ENCODE results near the gene EDEM3. TPM values are rescaled to one million over a fixed set of nuclear protein-coding genes. Genes with fewer than 3 reads are reported as not detected.
"Not testable (repeated sequence)": the region's sequence is repeated elsewhere in the genome, so short reads cannot be mapped to it uniquely, and the experiment has no call there.

Gene EDEM3
- total RNA-seq, 2 experiments from 2014 or later: 39.3 to 42.9 TPM

DNA sequence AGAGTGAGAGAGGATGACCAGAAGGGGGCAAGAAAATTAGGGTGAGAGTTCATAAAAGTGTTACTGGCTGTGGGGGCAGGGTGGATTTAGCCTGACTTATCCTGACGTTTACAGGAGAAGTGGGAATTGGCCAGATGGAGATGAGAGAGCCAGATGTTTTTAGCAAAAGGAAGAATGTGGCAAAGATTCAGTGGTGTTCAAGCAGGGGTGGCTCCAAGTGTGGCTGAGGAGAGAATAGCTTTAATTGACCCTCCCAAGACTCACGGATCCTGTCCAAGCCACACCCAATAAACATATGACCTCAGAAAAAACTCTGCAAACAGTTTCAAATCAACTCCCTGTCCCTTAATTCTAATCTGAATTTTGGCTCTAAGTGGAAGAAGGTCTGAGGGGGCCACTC is 35.2 kb upstream of the EDEM3 start:
- ChIA-PET CTCF (interaction anchor here (1.6 kb wide), 1 partner anchor 15 kb away, joined by 5 read pairs; no protein-coding TSS in a partner anchor), POLR2A (no interaction called here)
- peaks cover 2% of the 10 kb centered on the region for H3K9me3 Mint-ChIP-seq
- H3K36me3 Mint-ChIP-seq (ENCODE audit: low read depth): peaks cover 48% of the 10 kb centered on the region
- peaks cover 36% of the 10 kb centered on the region for H3K4me1 Mint-ChIP-seq
- H3K27me3 Mint-ChIP-seq: no peaks in the 10 kb centered on the region
- no peak overlapping the region for H3K27ac Mint-ChIP-seq
- DNase-seq: no peak
- no peak overlapping the region for H3K4me3 Mint-ChIP-seq

GRCh38 chr1:184788970-184789369 is 34.3 kb upstream of the EDEM3 start:
- DNase-seq: no peak
- ChIA-PET CTCF (interaction anchor here (0.7 to 1.6 kb wide), 4 partner anchors 16 to 196 kb away, joined by 3 to 5 read pairs (median 4); no protein-coding TSS in a partner anchor), POLR2A (interaction anchor here (0.8 kb wide), 1 partner anchor 33 kb away, joined by 3 read pairs; no protein-coding TSS in a partner anchor)
- no peaks in the 10 kb centered on the region for H3K27me3 Mint-ChIP-seq
- peaks cover 51% of the 10 kb centered on the region for H3K36me3 Mint-ChIP-seq (ENCODE audit: low read depth)
- peaks cover 28% of the 10 kb centered on the region for H3K4me1 Mint-ChIP-seq
- H3K27ac Mint-ChIP-seq: no peak overlapping the region
- H3K4me3 Mint-ChIP-seq: no peak overlapping the region
- peaks cover 10% of the 10 kb centered on the region for H3K9me3 Mint-ChIP-seq

DNA sequence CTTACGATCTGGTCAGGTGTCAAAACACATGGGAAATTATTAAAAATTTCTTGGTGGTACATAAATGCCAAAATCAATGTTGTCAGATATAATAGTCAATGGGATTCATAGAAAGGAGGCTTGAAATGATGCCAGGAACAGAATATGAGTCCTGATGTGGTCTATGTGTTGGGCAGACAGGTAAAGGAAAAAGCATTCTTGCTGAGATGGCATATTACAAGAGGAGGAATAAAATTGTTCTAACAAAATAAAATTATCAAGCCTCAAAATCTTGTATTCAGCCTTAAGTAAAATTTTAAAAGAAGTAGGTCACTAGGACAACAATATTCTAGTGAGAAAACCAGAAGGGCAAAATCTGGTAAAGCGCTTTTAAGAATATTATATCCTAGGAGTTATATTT is 30.9 kb upstream of the EDEM3 start:
- CTCF ChIA-PET: no interaction called here
- H3K4me1 Mint-ChIP-seq: peaks cover 9% of the 10 kb centered on the region
- peaks cover 20% of the 10 kb centered on the region for H3K9me3 Mint-ChIP-seq
- peaks cover 62% of the 10 kb centered on the region for H3K36me3 Mint-ChIP-seq (ENCODE audit: low read depth)
- DNase-seq: no peak
- no peak overlapping the region for H3K27ac Mint-ChIP-seq
- POLR2A ChIA-PET: no interaction called here
- H3K4me3 Mint-ChIP-seq: no peak overlapping the region
- H3K27me3 Mint-ChIP-seq: no peaks in the 10 kb centered on the region

DNA sequence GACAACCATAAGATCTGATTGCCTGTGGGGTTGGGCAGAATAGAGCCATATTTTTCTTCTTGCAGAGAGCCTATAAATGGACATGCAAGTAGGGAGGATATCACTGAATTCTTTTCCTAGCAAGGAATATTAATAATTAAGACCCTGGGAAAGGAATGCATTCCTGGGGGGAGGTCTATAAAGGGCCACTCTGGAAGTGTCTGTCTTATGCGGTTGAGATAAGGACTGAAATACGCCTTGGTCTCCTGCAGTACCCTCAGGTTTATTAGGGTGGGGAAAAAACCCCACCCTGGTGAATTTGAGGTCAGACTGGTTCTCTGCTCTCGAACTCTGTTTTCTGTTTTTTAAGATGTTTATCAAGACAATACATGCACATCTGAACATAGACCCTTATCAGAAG is 29.1 kb upstream of the EDEM3 start:
- Mint-ChIP-seq H3K9me3 (peaks cover 20% of the 10 kb centered on the region), H3K36me3 (ENCODE audit: low read depth) (peaks cover 52% of the 10 kb centered on the region)
- H3K27ac Mint-ChIP-seq, H3K4me1 Mint-ChIP-seq, POLR2A ChIA-PET, DNase-seq, H3K27me3 Mint-ChIP-seq, H3K4me3 Mint-ChIP-seq: not testable (repeated sequence)
- CTCF ChIA-PET: interaction anchor here (1.6 kb wide), 1 partner anchor 199 kb away, joined by 4 read pairs; no protein-coding TSS in a partner anchor

DNA sequence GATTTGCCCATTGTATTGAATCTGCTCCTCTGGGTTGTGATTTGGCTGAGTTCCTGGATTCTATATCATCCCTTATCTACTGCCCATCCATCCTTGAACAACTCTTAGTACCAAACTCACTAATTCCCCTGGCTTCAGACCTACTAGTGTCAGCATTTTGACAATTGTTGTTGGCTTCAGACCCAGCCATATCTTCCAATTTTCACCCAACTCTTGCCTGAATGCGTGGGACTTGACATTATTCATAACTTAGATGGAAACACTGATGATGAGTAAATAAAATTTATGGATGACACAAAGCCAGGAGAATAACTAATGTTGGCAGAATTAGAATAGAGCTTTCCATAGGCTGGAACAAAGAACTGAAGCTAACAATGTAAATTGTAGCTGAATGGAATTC is 27.3 kb upstream of the EDEM3 start:
- ChIA-PET POLR2A (no interaction called here), CTCF (no interaction called here)
- H3K9me3 Mint-ChIP-seq: peaks cover 20% of the 10 kb centered on the region
- peaks cover 41% of the 10 kb centered on the region for H3K36me3 Mint-ChIP-seq (ENCODE audit: low read depth)
- H3K4me1 Mint-ChIP-seq: peaks cover 6% of the 10 kb centered on the region
- DNase-seq: no peak
- H3K27me3 Mint-ChIP-seq: no peaks in the 10 kb centered on the region
- H3K27ac Mint-ChIP-seq: no peak overlapping the region
- no peak overlapping the region for H3K4me3 Mint-ChIP-seq

- Mint-ChIP-seq H3K4me1 (no peaks in the 10 kb centered on the region), H3K4me3 (no peak overlapping the region), H3K9me3 (no peaks in the 10 kb centered on the region), H3K27me3 (no peaks in the 10 kb centered on the region), H3K36me3 (ENCODE audit: low read depth) (no peaks in the 10 kb centered on the region), H3K27ac (no peak overlapping the region)
- POLR2A ChIA-PET: no interaction called here
- CTCF ChIA-PET: interaction anchor here (1.0 kb wide), 1 partner anchor 29 kb away, joined by 3 read pairs; no protein-coding TSS in a partner anchor
- DNase-seq: no peak
Observed at GRCh38 chr1:184775885-184776284, 21.2 kb upstream of the EDEM3 start.

- H3K36me3 Mint-ChIP-seq (ENCODE audit: low read depth): no peaks in the 10 kb centered on the region
- DNase-seq: no peak
- no peaks in the 10 kb centered on the region for H3K27me3 Mint-ChIP-seq
- no peaks in the 10 kb centered on the region for H3K9me3 Mint-ChIP-seq
- H3K27ac Mint-ChIP-seq: no peak overlapping the region
- H3K4me1 Mint-ChIP-seq: no peaks in the 10 kb centered on the region
- no peak overlapping the region for H3K4me3 Mint-ChIP-seq
- ChIA-PET POLR2A (interaction anchor here (0.7 kb wide), 1 partner anchor 448 kb away, joined by 3 read pairs; no protein-coding TSS in a partner anchor), CTCF (no interaction called here)
Observed at GRCh38 chr1:184775329-184775728, 20.7 kb upstream of the EDEM3 start.

DNA sequence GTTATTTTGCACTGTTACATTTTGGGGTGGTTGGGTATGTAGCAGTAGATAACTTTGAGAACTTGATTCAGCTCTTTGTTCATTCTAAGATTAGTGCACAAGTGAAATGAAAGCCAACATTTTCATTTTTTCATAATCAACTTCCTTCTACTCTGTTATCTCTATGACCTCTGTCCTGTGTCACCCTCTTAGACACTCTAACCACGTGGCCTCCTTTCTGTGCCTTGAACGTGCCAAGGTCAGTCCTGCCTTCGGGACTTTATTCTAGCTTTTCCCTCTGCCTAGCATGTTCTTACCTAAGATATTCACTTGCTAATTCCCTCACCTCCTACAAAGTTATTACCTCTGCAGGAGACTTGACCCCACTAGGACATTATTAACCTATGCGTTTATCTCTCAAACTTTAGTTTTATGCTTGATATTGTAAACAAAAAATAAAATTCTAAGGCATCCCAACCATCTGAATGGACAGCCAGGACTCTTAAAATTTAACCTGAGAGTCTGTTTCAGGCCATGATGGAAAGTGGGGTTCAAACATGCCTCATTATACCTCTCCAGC is 19.2 kb upstream of the EDEM3 start:
- Mint-ChIP-seq H3K4me3 (no peak overlapping the region), H3K27me3 (peaks cover 4% of the 10 kb centered on the region), H3K36me3 (ENCODE audit: low read depth) (no peaks in the 10 kb centered on the region), H3K4me1 (no peaks in the 10 kb centered on the region), H3K9me3 (no peaks in the 10 kb centered on the region), H3K27ac (no peak overlapping the region)
- CTCF ChIA-PET: interaction anchor here (0.7 kb wide), 1 partner anchor 31 kb away, joined by 3 read pairs; no protein-coding TSS in a partner anchor
- no peak for DNase-seq
- POLR2A ChIA-PET: no interaction called here

DNA sequence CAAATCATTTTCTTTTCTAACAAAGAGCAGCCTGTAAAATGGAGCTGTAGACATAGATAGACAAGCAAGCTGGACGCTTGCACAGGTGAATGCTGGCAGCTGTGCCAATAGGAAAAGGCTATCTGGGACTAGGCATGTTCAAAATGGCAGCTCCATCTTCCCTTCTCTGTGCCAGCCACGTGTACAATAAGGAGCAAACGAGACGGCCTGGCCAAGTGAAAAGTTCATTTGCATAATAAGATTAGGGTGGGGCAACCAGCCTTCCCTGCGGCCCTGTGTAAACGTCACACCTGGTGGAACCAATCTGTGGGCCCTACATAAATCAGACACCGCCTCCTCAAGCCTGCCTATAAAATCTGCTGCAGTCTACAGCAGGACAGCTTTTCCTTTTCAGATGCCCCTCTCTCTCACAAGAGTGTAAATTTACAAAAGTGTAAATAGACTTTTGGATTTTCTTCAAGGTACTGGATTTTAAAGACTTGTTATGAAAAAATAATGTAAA is 16.6 kb upstream of the EDEM3 start:
- Mint-ChIP-seq H3K9me3 (no peaks in the 10 kb centered on the region), H3K4me1 (no peaks in the 10 kb centered on the region), H3K27me3 (peaks cover 4% of the 10 kb centered on the region), H3K36me3 (ENCODE audit: low read depth) (no peaks in the 10 kb centered on the region), H3K4me3 (no peak overlapping the region), H3K27ac (no peak overlapping the region)
- POLR2A ChIA-PET: no interaction called here
- CTCF ChIA-PET: no interaction called here
- no peak for DNase-seq

GRCh38 chr1:184770181-184770979 is 15.7 kb upstream of the EDEM3 start:
- H3K27ac Mint-ChIP-seq: no peak overlapping the region
- H3K36me3 Mint-ChIP-seq (ENCODE audit: low read depth): no peaks in the 10 kb centered on the region
- H3K27me3 Mint-ChIP-seq: peaks cover 4% of the 10 kb centered on the region
- POLR2A ChIA-PET: no interaction called here
- no peak for DNase-seq
- H3K9me3 Mint-ChIP-seq: no peaks in the 10 kb centered on the region
- CTCF ChIA-PET: no interaction called here
- H3K4me3 Mint-ChIP-seq: no peak overlapping the region
- H3K4me1 Mint-ChIP-seq: no peaks in the 10 kb centered on the region

DNA sequence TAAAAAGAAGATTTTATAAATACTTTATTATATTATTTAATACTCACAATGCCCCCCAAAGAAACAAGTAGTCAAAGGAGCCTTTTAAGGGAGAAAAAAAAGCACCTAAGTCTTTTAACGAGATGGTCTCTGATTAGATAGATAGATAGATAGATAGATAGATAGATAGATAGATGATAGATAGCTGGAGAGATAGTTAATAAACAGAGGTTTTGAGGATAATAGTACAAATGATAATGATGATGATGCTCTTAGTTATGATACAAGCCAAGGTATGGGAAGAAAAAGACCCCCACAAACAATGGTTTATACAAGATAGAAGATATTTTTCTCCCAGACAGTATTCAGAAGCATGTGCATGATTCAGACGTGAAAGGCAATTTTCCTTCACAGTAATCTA is 14.6 kb upstream of the EDEM3 start:
- POLR2A ChIA-PET: no interaction called here
- no peaks in the 10 kb centered on the region for H3K4me1 Mint-ChIP-seq
- peaks cover 4% of the 10 kb centered on the region for H3K27me3 Mint-ChIP-seq

DNA sequence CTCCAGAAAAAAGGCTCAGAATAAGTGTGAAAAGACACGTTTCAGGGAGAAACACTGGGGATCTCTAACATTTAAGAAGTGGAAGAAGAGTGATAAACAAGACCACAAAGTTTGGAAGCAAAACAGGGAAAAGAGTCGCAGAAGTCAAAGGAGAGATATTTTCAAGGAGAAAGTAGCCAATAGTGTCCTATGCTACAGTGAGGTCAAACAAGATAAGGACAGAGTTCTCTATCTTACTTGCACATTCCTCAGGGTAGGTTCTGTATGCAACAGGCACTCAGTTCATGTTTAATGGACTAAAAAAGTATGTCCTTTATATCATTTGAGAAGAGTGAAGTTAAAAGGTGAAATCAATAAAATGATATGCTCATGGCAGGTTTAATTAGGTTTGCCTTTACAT is 13.8 kb upstream of the EDEM3 start:
- no peak overlapping the region for H3K4me3 Mint-ChIP-seq
- CTCF ChIA-PET: no interaction called here
- no peak for DNase-seq
- no peak overlapping the region for H3K27ac Mint-ChIP-seq
- POLR2A ChIA-PET: no interaction called here
- no peaks in the 10 kb centered on the region for H3K4me1 Mint-ChIP-seq
- H3K36me3 Mint-ChIP-seq (ENCODE audit: low read depth): no peaks in the 10 kb centered on the region
- H3K27me3 Mint-ChIP-seq: peaks cover 4% of the 10 kb centered on the region
- no peaks in the 10 kb centered on the region for H3K9me3 Mint-ChIP-seq

More for the DNA sequence above, 14.6 kb upstream of the EDEM3 start:
- H3K9me3 Mint-ChIP-seq: no peaks in the 10 kb centered on the region
- CTCF ChIA-PET: no interaction called here
- no peak overlapping the region for H3K27ac Mint-ChIP-seq
- no peaks in the 10 kb centered on the region for H3K36me3 Mint-ChIP-seq (ENCODE audit: low read depth)
- no peak overlapping the region for H3K4me3 Mint-ChIP-seq
- DNase-seq: no peak

DNA sequence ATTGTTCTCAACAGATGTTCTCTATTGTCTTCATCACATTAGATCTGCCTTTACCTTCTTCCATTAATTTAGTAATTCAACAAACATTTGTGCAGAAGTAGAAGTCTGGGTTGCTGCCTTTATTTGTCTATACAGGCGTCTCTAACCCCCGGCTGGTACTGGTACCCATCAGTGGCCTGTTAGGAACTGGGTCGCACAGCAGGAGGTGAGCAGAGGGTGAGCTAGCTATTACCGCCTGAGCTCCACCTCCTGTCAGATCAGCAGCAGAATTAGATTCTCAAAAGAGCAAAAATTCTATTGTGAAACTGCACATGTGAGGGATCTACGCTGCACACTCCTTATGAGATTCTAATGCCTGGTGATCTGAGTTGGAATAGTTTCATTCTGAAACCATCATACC is 12.9 kb upstream of the EDEM3 start:
- CTCF ChIA-PET: interaction anchor here (1.2 kb wide), 1 partner anchor 38 kb away, joined by 4 read pairs; no protein-coding TSS in a partner anchor
- no peak overlapping the region for H3K27ac Mint-ChIP-seq

More for the DNA sequence above, 12.9 kb upstream of the EDEM3 start:
- H3K36me3 Mint-ChIP-seq (ENCODE audit: low read depth): no peaks in the 10 kb centered on the region
- H3K27me3 Mint-ChIP-seq: peaks cover 4% of the 10 kb centered on the region
- H3K4me1 Mint-ChIP-seq: no peaks in the 10 kb centered on the region
- no peak overlapping the region for H3K4me3 Mint-ChIP-seq
- POLR2A ChIA-PET: interaction anchor here (1.4 kb wide), 1 partner anchor 12 kb away, joined by 5 read pairs; the partner anchor contains the start of gene EDEM3
- no peaks in the 10 kb centered on the region for H3K9me3 Mint-ChIP-seq
- no peak for DNase-seq
